Activated CD4-positive, CD25-positive, alpha-beta regulatory T cell treated with anti-CD3 and anti-CD28 coated beads, Interleukin-2, amount 50 U/mL, for 24 hours (primary cell): Measurements from ENCODE around the gene GGCX.

Source experiments
- ATAC-seq, 2 donors: fragments of 150-1000 bp; cut with Tn5 transposase; one replicate each; pipeline ENCODE4 v1.10.0; 2021; ENCODE audit warnings: mild to moderate bottlenecking in 1 of 2, moderate library complexity in 1 of 2

Gene GGCX

DNA sequence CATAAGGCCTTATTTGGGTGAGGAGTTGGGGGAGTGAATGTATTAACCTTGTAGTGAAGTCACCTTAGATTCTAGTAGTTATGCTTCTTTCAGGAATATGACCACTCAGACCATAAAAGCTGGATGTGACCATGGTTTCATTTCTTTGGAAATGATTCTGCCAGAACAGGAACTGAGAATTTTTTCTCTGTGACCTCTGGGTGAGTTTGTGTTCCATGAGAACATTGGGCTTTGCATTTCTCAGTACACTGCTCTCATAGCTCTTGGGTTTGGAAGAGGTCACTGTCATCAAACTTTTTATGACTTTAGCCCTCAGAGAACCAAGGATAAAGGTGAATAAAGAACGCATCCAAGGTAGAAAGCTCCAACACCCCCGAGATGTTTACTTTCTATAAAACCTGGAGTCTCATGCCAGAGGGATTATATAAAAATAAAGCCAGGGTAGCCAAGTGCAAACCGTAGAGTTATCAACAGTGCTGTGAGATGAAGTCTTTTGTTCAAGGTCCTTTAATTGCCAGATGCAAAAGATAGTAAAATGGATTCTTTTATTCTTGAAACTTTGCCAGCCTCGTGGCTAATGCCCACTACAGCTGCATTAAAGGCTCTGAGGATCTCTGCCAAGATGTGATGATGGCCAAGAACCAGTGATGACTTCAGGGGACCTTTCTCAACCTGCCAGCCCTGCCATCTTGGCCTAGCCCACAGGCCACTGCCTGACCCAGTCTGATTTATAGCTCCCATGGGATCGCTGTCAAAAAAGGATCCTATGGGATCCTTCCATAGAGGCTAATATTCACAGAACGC is 50.1 kb downstream of the GGCX start:
- ATAC-seq: no peak

DNA sequence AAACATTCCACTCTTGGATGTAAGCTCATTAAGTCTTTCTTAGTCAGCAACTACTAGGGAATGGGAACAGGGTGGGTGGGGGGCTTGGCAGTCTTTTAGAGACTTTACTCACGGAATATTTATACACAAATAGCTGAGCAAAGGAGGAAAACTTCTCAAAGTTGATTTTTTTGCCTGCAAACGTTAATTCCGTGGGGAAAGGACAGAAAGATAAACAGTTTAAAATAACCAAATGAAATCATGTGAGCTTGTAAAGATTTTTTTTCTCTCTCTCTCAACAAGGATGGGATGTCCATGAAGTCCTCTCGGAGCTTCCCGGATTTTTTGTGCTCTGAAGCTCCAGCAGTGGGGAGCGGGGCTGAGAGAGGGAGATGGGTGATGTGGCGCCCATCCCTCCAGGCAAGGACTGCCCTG is 54.5 kb downstream of the GGCX start:
- no peak for ATAC-seq

DNA sequence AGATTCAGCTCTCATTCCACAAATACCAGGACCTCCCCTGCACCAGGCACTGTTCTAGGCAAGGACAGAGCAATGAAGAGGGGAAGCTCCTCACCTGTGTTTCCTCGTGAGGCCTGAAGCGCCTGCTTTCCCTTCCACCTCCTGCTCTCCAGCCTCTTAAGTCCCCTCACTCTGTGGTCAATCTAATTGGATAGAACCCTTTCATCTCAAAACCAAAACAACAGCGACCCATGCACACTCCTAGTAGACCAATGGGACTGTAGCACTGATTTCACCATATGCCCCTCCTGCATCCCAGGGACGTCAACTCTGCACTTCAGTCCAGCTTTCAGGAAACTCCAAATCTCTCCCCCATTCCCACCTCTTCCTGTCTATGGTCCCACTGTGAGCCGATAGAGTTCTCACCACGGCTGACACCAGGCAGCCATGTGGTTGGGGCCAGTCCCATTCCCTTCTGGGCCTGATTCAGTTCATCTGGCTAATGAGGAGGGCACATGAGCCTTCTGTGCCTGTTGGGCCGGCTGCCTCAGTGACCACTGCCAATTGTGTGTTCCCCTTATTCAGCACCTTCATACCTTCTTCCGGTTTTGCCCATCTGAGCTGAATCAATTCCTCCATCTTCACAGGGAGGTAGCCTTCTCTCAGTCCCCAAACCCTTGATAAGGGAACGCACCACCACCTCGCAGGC is 55.6 kb downstream of the GGCX start:
- ATAC-seq: no peak

- no peak for ATAC-seq
Observed at GRCh38 chr2:85504778-85505261, 56.5 kb downstream of the GGCX start.

- no peak for ATAC-seq
Observed at GRCh38 chr2:85503851-85504777, 57.2 kb downstream of the GGCX start.

DNA sequence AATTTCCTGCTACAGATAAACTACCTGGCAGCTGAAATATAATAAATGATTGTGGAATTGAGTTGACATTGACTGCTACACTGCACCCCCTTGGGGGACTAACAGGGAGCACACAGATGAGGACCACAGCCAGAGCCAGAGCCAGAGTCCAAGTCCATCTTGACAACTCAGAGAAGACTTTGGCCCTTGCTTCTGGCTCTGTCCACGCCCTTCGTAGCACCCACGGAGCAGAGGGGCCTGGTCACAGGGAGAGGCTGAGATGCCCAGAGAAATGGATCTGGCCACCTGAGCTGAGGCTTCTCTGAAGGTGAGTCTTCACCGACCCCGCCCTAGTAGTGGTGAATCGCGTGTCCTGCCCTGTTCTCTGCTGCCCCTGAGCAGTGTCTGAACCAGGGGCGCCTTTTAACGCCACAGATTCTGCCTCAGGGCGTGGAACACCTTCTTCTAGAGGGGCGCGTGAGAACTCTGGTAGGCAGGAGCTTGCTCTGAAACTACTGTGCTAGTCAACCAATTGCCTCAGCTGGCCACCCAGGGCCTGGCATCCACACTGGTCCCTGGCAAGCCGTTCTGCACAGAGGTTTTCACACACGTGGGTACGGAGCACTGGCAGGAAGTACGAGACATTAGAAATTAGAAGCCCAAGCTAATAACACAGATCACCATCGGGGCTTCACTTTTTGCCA is 58.0 kb downstream of the GGCX start:
- no peak for ATAC-seq

- ATAC-seq: no peak
Observed at GRCh38 chr2:85502720-85503119, 58.6 kb downstream of the GGCX start.

DNA sequence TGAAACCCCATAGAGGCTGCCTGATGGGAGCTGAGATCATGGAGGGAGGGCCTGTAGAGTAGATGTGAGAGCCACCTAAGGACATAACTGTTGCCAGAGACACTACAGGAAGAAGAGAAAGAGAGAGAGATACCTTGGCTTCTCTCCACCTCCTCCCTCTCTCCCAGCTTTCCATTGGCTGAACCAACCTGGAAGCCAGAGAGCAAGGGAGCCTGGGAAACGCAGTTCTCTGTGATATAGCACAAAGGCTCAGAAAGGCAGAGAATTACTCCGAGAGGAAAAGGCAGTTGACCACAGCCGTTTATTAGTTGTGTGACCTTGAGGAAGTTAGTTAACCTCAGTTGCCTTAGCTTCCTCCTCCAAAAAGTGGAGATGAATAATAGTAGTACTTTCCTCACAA is 60.0 kb downstream of the GGCX start:
- no peak for ATAC-seq

GRCh38 chr2:85497944-85498630 is 63.2 kb downstream of the GGCX start:
- no peak for ATAC-seq

- ATAC-seq: no peak
Observed at GRCh38 chr2:85496436-85496835, 64.9 kb downstream of the GGCX start.
